WERI-Rb-1 (cell line): ENCODE results near the gene SRPK2.
"Not testable (repeated sequence)": the region's sequence is repeated elsewhere in the genome, so short reads cannot be mapped to it uniquely, and the experiment has no call there.

Experiments used
- DNase-seq: peaks from one replicate; pipeline ENCODE4 v3.0.0-alpha.2; 2020
- H3K27ac ChIP-seq: fragments of 250-450 bp; sonication (Bioruptor Pico); 2 replicates; pipeline ENCODE4 v1.5.1; 2020; ENCODE audit warnings: mild to moderate bottlenecking, moderate library complexity
- H3K27me3 ChIP-seq: fragments of 250-450 bp; sonication (Bioruptor Pico); 2 replicates; pipeline ENCODE4 v1.5.1; 2021; ENCODE audit warnings: mild to moderate bottlenecking, low read depth, moderate library complexity; ENCODE audit not compliant: insufficient read depth, severe bottlenecking
- H3K36me3 ChIP-seq: fragments of 250-450 bp; sonication (Bioruptor Pico); 2 replicates; pipeline ENCODE4 v1.5.1; 2020; ENCODE audit warnings: mild to moderate bottlenecking, moderate library complexity
- H3K4me3 ChIP-seq: 2 replicates; pipeline ENCODE4 v1.5.1; 2011; ENCODE audit warnings: low read depth, mild to moderate bottlenecking, control low read depth, low read length
- H3K9me3 ChIP-seq: fragments of 250-450 bp; sonication (Bioruptor Pico); 2 replicates; pipeline ENCODE4 v1.5.1; 2021; ENCODE audit warnings: mild to moderate bottlenecking, moderate library complexity; ENCODE audit not compliant: severe bottlenecking
- CTCF ChIP-seq: IDR thresholded peaks from 2 replicates; pipeline ENCODE4 v1.5.1; 2011; ENCODE audit warnings: low read depth, mild to moderate bottlenecking, control low read depth, inconsistent platforms, low read length

SRPK2 gene

GRCh38 chr7:105388356-105389087, at the start of gene SRPK2:
SRPK2 (minus strand) TSS chr7:105388921.
- H3K27ac ChIP-seq: peak within 1 kb of the TSS; percentile 95
- no peaks in the 10 kb centered on the region for H3K9me3 ChIP-seq
- peaks cover 8% of the 10 kb centered on the region for H3K36me3 ChIP-seq
- no peaks in the 10 kb centered on the region for H3K27me3 ChIP-seq
- H3K4me3 ChIP-seq: peak within 1 kb of the TSS; percentile 60
- DNase-seq: peak; percentile 85
- no peak for TF ChIP-seq CTCF

GRCh38 chr7:105438254-105438653, 49.5 kb upstream of the SRPK2 start:
- no peak for DNase-seq
- TF ChIP-seq CTCF: no peak
- Histone ChIP-seq H3K27ac (no peak overlapping the region), H3K4me3 (no peak overlapping the region), H3K9me3 (no peaks in the 10 kb centered on the region), H3K27me3 (no peaks in the 10 kb centered on the region), H3K36me3 (no peaks in the 10 kb centered on the region)

GRCh38 chr7:105437356-105437755, 48.6 kb upstream of the SRPK2 start:
- H3K36me3 ChIP-seq, H3K9me3 ChIP-seq, H3K4me3 ChIP-seq, H3K27me3 ChIP-seq, H3K27ac ChIP-seq, DNase-seq: not testable (repeated sequence)

GRCh38 chr7:105429746-105430612, 41.3 kb upstream of the SRPK2 start:
- H3K4me3 ChIP-seq: no peak overlapping the region
- DNase-seq: peak; percentile 52
- H3K9me3 ChIP-seq: no peaks in the 10 kb centered on the region
- H3K27me3 ChIP-seq: no peaks in the 10 kb centered on the region
- H3K36me3 ChIP-seq: no peaks in the 10 kb centered on the region
- peak; percentile 32; the same call in 1 of the 2 replicates for TF ChIP-seq CTCF
- H3K27ac ChIP-seq: no peak overlapping the region

GRCh38 chr7:105426606-105427146, 38.0 kb upstream of the SRPK2 start:
- no peak overlapping the region for H3K27ac ChIP-seq
- H3K27me3 ChIP-seq: no peaks in the 10 kb centered on the region
- DNase-seq: no peak
- H3K36me3 ChIP-seq: no peaks in the 10 kb centered on the region
- no peak for TF ChIP-seq CTCF
- H3K9me3 ChIP-seq: no peaks in the 10 kb centered on the region
- H3K4me3 ChIP-seq: no peak overlapping the region

GRCh38 chr7:105423987-105424386, 35.3 kb upstream of the SRPK2 start:
- Histone ChIP-seq H3K4me3 (no peak overlapping the region), H3K27me3 (no peaks in the 10 kb centered on the region), H3K27ac (no peak overlapping the region), H3K36me3 (no peaks in the 10 kb centered on the region), H3K9me3 (no peaks in the 10 kb centered on the region)
- TF ChIP-seq CTCF: no peak
- DNase-seq: no peak
